H1 (cell line): Measurements from ENCODE around the gene LYSET. TPM values are rescaled to one million over a fixed set of nuclear protein-coding genes. Genes with fewer than 3 reads are reported as not detected.

ENCODE experiments used
- CTCF ChIA-PET: fragments of 300-600 bp; sonication (Branson Sonifier 250); formaldehyde crosslinking; loops from one replicate; lab custom pipeline; 2021; ENCODE audit not compliant: partially characterized antibody; lab: Charles Lee
- POLR2A ChIA-PET: fragments of 300-600 bp; sonication (Branson Sonifier 250); formaldehyde crosslinking; loops from one replicate; lab custom pipeline; 2021; ENCODE audit warnings: inconsistent platforms; ENCODE audit not compliant: partially characterized antibody; lab: Charles Lee
- DNase-seq, 2 experiments: peaks; one replicate each; pipeline versions ENCODE4 v3.0.0 to v3.0.0-alpha.2; 2010 to 2022; ENCODE audit warnings: low spot score in 2 of 2, low read depth in 1 of 2, mixed read lengths in 1 of 2
- FAIRE-seq: peaks from 2 replicates; lab custom pipeline; 2011; peaks lifted over from hg19 to GRCh38; lab: Jason Lieb, UNC
- H2AFZ ChIP-seq: 2 replicates; pipeline ENCODE4 v1.8.1; 2012; ENCODE audit warnings: low read length, inconsistent platforms
- H2AK5ac ChIP-seq: 2 replicates; pipeline ENCODE4 v1.6.1; 2013; ENCODE audit warnings: low read depth, low read length
- H2BK120ac ChIP-seq: replicated peaks from 2 replicates; pipeline ENCODE3; 2013; ENCODE audit warnings: low read depth, low read length, inconsistent platforms
- H2BK12ac ChIP-seq: 2 replicates; pipeline ENCODE4 v1.6.1; 2013; ENCODE audit warnings: low read depth, low read length
- H2BK15ac ChIP-seq: 2 replicates; pipeline ENCODE4 v1.6.1; 2013; ENCODE audit warnings: low read length
- H2BK20ac ChIP-seq: 2 replicates; pipeline ENCODE4 v1.6.1; 2013; ENCODE audit warnings: low read length
- H2BK5ac ChIP-seq: 2 replicates; pipeline ENCODE4 v1.6.1; 2013; ENCODE audit warnings: low read depth, low read length
- H3K14ac ChIP-seq: 2 replicates; pipeline ENCODE4 v1.6.1; 2013; ENCODE audit warnings: inconsistent platforms; ENCODE audit not compliant: insufficient read length
- H3K18ac ChIP-seq: 2 replicates; pipeline ENCODE4 v1.6.1; 2013; ENCODE audit warnings: low read length; ENCODE audit errors: extremely low read depth
- H3K23ac ChIP-seq: 2 replicates; pipeline ENCODE4 v1.6.1; 2013; ENCODE audit warnings: inconsistent platforms; ENCODE audit not compliant: insufficient read length
- H3K23me2 ChIP-seq: 2 replicates; pipeline ENCODE4 v1.6.1; 2013; ENCODE audit warnings: low read depth, low read length
- H3K27ac ChIP-seq: 2 replicates; pipeline ENCODE4 v1.6.1; 2011; ENCODE audit warnings: low read depth, low read length, inconsistent platforms
- H3K27me3 ChIP-seq, 4 experiments: replicated peaks in 1 of 4; 1 replicate in 1 of 4; 2 replicates in 3 of 4; pipeline versions ENCODE4 v1.6.1 to v1.8.1; 2011 to 2013; ENCODE audit warnings: low read length in 3 of 4, mild to moderate bottlenecking in 3 of 4, inconsistent platforms in 2 of 4, mixed read lengths in 2 of 4, moderate library complexity in 1 of 4; ENCODE audit not compliant: control insufficient read depth in 3 of 4, insufficient read depth in 3 of 4; ENCODE audit errors: extremely low read depth in 1 of 4
- H3K36me3 ChIP-seq, 4 experiments: 2 replicates each; pipeline versions ENCODE4 v1.6.1 to v1.8.1; 2011 to 2013; ENCODE audit warnings: mild to moderate bottlenecking in 4 of 4, low read length in 3 of 4, moderate library complexity in 2 of 4, control low read depth in 1 of 4, inconsistent platforms in 1 of 4; ENCODE audit not compliant: insufficient read depth in 4 of 4, control insufficient read depth in 2 of 4
- H3K4ac ChIP-seq: replicated peaks from 2 replicates; pipeline ENCODE3; 2013; ENCODE audit warnings: low read length, low read depth, mixed read lengths, inconsistent platforms; ENCODE audit not compliant: insufficient read length
- H3K4me1 ChIP-seq, 4 experiments: replicated peaks in 1 of 4; 1 replicate in 1 of 4; 2 replicates in 3 of 4; pipeline versions ENCODE4 v1.6.1 to v1.8.1; 2011 to 2013; ENCODE audit warnings: low read length in 3 of 4, inconsistent platforms in 2 of 4, mixed read lengths in 1 of 4; ENCODE audit not compliant: insufficient read depth in 4 of 4, control insufficient read depth in 3 of 4
- H3K4me2 ChIP-seq, 2 experiments: 2 replicates each; pipeline versions ENCODE4 v1.6.1 to v1.8.1; 2011 to 2013; ENCODE audit warnings: low read depth in 2 of 2, low read length in 2 of 2, control low read depth in 1 of 2, inconsistent platforms in 1 of 2, mild to moderate bottlenecking in 1 of 2; ENCODE audit not compliant: insufficient read depth in 1 of 2
- H3K4me3 ChIP-seq, 4 experiments: fragments of 200-600, 300-600 bp in 1 of 4; sonication (generic), shearing (Covaris generic), sonication (Bioruptor Twin) in 1 of 4; 2 replicates each; pipeline versions ENCODE4 v1.5.1 to v1.8.1; 2011 to 2016; ENCODE audit warnings: low read length in 4 of 4, low read depth in 3 of 4, control low read depth in 2 of 4, inconsistent platforms in 2 of 4, mild to moderate bottlenecking in 2 of 4, mixed read lengths in 1 of 4, moderate library complexity in 1 of 4; ENCODE audit not compliant: insufficient read depth in 2 of 4; ENCODE audit errors: extremely low read depth in 1 of 4
- H3K56ac ChIP-seq: replicated peaks from 2 replicates; pipeline ENCODE3; 2013; ENCODE audit warnings: low read depth, mild to moderate bottlenecking, mixed read lengths, low read length, inconsistent platforms; ENCODE audit not compliant: insufficient read length
- H3K79me1 ChIP-seq: 2 replicates; pipeline ENCODE4 v1.6.1; 2013; ENCODE audit warnings: low read depth, low read length, control low read depth
- H3K79me2 ChIP-seq, 2 experiments: 2 replicates each; pipeline versions ENCODE4 v1.6.1 to v1.8.1; 2012 to 2013; ENCODE audit warnings: low read length in 2 of 2, mild to moderate bottlenecking in 2 of 2, inconsistent platforms in 1 of 2; ENCODE audit not compliant: insufficient read depth in 2 of 2, control insufficient read depth in 1 of 2
- H3K9ac ChIP-seq, 4 experiments: replicated peaks in 1 of 4; 1 replicate in 1 of 4; 2 replicates in 3 of 4; pipeline versions ENCODE4 v1.6.1 to v1.8.1; 2011 to 2013; ENCODE audit warnings: low read depth in 3 of 4, low read length in 3 of 4, control low read depth in 2 of 4, mild to moderate bottlenecking in 2 of 4, moderate library complexity in 2 of 4, inconsistent platforms in 1 of 4; ENCODE audit errors: extremely low read depth in 1 of 4
- H3K9me3 ChIP-seq, 2 experiments: 2 replicates each; pipeline versions ENCODE4 v1.6.1 to v1.8.1; 2012 to 2013; ENCODE audit warnings: mild to moderate bottlenecking in 2 of 2, moderate library complexity in 2 of 2, control low read depth in 1 of 2, inconsistent platforms in 1 of 2, low read depth in 1 of 2, low read length in 1 of 2, mixed read lengths in 1 of 2; ENCODE audit not compliant: insufficient read depth in 2 of 2
- H4K20me1 ChIP-seq, 2 experiments: replicated peaks in 1 of 2; 2 replicates each; pipeline versions ENCODE3 to v1.8.1; 2011 to 2013; ENCODE audit warnings: inconsistent platforms in 2 of 2, low read length in 2 of 2, mild to moderate bottlenecking in 1 of 2; ENCODE audit not compliant: insufficient read depth in 2 of 2, control insufficient read depth in 1 of 2
- H4K5ac ChIP-seq: 2 replicates; pipeline ENCODE4 v1.6.1; 2013; ENCODE audit warnings: low read length, low read depth, mixed read lengths, inconsistent platforms; ENCODE audit not compliant: insufficient read length
- H4K8ac ChIP-seq: 2 replicates; pipeline ENCODE4 v1.8.0; 2013; ENCODE audit warnings: mild to moderate bottlenecking, moderate library complexity, low read length, inconsistent platforms; ENCODE audit not compliant: insufficient read depth; ENCODE audit errors: extremely low read depth
- H4K91ac ChIP-seq: replicated peaks from 2 replicates; pipeline ENCODE3; 2013; ENCODE audit warnings: low read length, mixed read lengths, inconsistent platforms; ENCODE audit not compliant: insufficient read length
- CTBP2 ChIP-seq: IDR thresholded peaks from 2 replicates; pipeline ENCODE4 v1.7.0; 2011; ENCODE audit warnings: borderline replicate concordance, mild to moderate bottlenecking, moderate library complexity, mixed read lengths, low read length; ENCODE audit not compliant: insufficient read depth, insufficient read length
- EGR1 ChIP-seq: IDR thresholded peaks from 2 replicates; pipeline ENCODE4 v1.6.1; 2011; ENCODE audit warnings: low read depth, low read length, borderline replicate concordance
- EZH2 ChIP-seq: fragments of 200-600 bp; sonication (generic); IDR thresholded peaks from 2 replicates; pipeline ENCODE4 v1.7.1; 2012; ENCODE audit warnings: low read depth, mild to moderate bottlenecking, moderate library complexity, low read length, inconsistent platforms; ENCODE audit not compliant: severe bottlenecking
- FOSL1 ChIP-seq: IDR thresholded peaks from 2 replicates; pipeline ENCODE4 v1.6.1; 2011; ENCODE audit warnings: mild to moderate bottlenecking, low read depth, low read length, moderate library complexity; ENCODE audit not compliant: insufficient read depth
- HDAC6 ChIP-seq: IDR thresholded peaks from one replicate; pipeline ENCODE4 v1.7.1; 2012; ENCODE audit warnings: low read depth, mild to moderate bottlenecking, inconsistent platforms, low read length, moderate library complexity
- JUN ChIP-seq: IDR thresholded peaks from 2 replicates; pipeline ENCODE4 v1.6.1; 2011; ENCODE audit warnings: low read depth, mild to moderate bottlenecking, improper control_type of control experiment, low read length
- PHF8 ChIP-seq: fragments of 200-600 bp; sonication (generic); conservative IDR thresholded peaks from 2 replicates; pipeline ENCODE4 v1.7.1; 2012; ENCODE audit warnings: low read depth, mild to moderate bottlenecking, inconsistent platforms, low read length, moderate library complexity
- POLR2AphosphoS5 ChIP-seq: IDR thresholded peaks from 2 replicates; pipeline ENCODE4 v1.6.1; 2011; ENCODE audit warnings: low read depth, low read length
- TAF1 ChIP-seq: IDR thresholded peaks from 2 replicates; pipeline ENCODE4 v1.6.1; 2011; ENCODE audit warnings: mild to moderate bottlenecking, low read depth, low read length
- YY1 ChIP-seq: IDR thresholded peaks from 2 replicates; pipeline ENCODE4 v1.6.1; 2011; ENCODE audit warnings: low read depth, mild to moderate bottlenecking, low read length
- ZNF274 ChIP-seq: IDR thresholded peaks from 2 replicates; pipeline ENCODE4 v1.7.0; 2012; ENCODE audit warnings: low read length, borderline replicate concordance; ENCODE audit errors: extremely low read depth
- WGBS, 2 experiments: shearing (Covaris generic) in 1 of 2; methylation state at CpG; one replicate each; pipeline versions ENCODE4 v1.1.6 to v1.1.7; 2013 to 2015; ENCODE audit warnings: low lambda C conversion rate in 2 of 2, mixed read lengths in 2 of 2, inconsistent platforms in 1 of 2, low coverage in 1 of 2, missing lambda C conversion rate in 1 of 2; ENCODE audit not compliant: insufficient replicate concordance in 2 of 2, insufficient coverage in 1 of 2, insufficient read length in 1 of 2; ENCODE audit errors: extremely low coverage in 1 of 2, missing lambda C conversion rate in 1 of 2; 5-methylcytosine and 5-hydroxymethylcytosine counted together
- polyA plus RNA-seq, 7 experiments: library from polyadenylated mRNA; depleted of rRNA in 3 of 7; stranded (reverse) in 5 of 7; unstranded in 2 of 7; fragments of >200 nt in 5 of 7; fragments of 200-250 nt in 2 of 7; gene quantifications; 1 replicate in 5 of 7; 2 replicates in 1 of 7; 4 replicates in 1 of 7; pipeline versions ENCODE4 v1.2.1 to v1.2.3, GENCODE V29; 2011 to 2013; ENCODE audit warnings: missing spikeins in 2 of 7, mixed read lengths in 2 of 7
- total RNA-seq: library from RNA; stranded (reverse); fragmentation: NEBNext Ultra II Directional; extraction: Animal tissue kit (Norgen Biotek cat#: 25700); gene quantifications from 2 replicates; pipeline ENCODE4 v1.2.1, GENCODE V29; 2021
- TF ChIP-seq, protein P1 (sequence below): IDR thresholded peaks from 2 replicates; pipeline ENCODE4 v1.6.1; 2011; ENCODE audit warnings: low read length, improper control_type of control experiment
- TF ChIP-seq, protein P2 (sequence below): IDR thresholded peaks from 2 replicates; pipeline ENCODE4 v1.6.1; 2012; ENCODE audit warnings: inconsistent platforms

Gene LYSET
- total and polyA plus RNA-seq, 2 of the 8 experiments (the other 6 are each of a cell fraction or from before 2014, with no cell fraction given): 26.2 to 26.9 TPM

GRCh38 chr14:93212432-93212831, 27.3 kb downstream of the LYSET start:
- no peak for FAIRE-seq
- Histone ChIP-seq H4K20me1 (no peaks in the 10 kb centered on the region), H3K4me1 (peaks cover 0 to 6% (median 3%) of the 10 kb centered on the region in 4 experiments; a peak in 3 of 7 replicates), H2BK15ac (no peak overlapping the region), H3K79me2 (peaks cover 0 to 10% of the 10 kb centered on the region in 2 experiments; a peak in 1 of 4 replicates), H2BK12ac (no peak overlapping the region), H2AFZ (no peak overlapping the region), H3K14ac (no peak overlapping the region), H3K23ac (no peak overlapping the region), H2AK5ac (no peak overlapping the region), H3K79me1 (no peaks in the 10 kb centered on the region), H3K9ac (no peak overlapping the region), H3K18ac (no peak overlapping the region), H3K27me3 (no peaks in the 10 kb centered on the region), H3K9me3 (no peaks in the 10 kb centered on the region), H4K91ac (no peak overlapping the region), H3K4me2 (no peak overlapping the region), H3K56ac (no peak overlapping the region), H2BK5ac (no peak overlapping the region), H2BK20ac (no peak overlapping the region), H3K23me2 (peaks cover 5% of the 10 kb centered on the region), H3K36me3 (peaks cover 4 to 25% (median 10%) of the 10 kb centered on the region in 4 experiments; a peak in 7 of 8 replicates), H3K27ac (no peak overlapping the region), H2BK120ac (no peak overlapping the region), H3K4me3 (no peak overlapping the region), H4K8ac (no peak overlapping the region), H3K4ac (no peak overlapping the region), H4K5ac (no peak overlapping the region)
- CTCF ChIA-PET: interaction anchor here (0.7 kb wide), 1 partner anchor 60 kb away, joined by 3 read pairs; no protein-coding TSS in a partner anchor
- POLR2A ChIA-PET: no interaction called here
- WGBS, 2 experiments: 80% methylated on average over 3 of the region's 3 CpGs; no CpG with 5 or more reads in 1 of the 2 experiments
- DNase-seq: no peak
- TF ChIP-seq POLR2AphosphoS5 (no peak), EZH2 (no peak), CTBP2 (no peak), EGR1 (no peak), ZNF274 (no peak), YY1 (no peak), FOSL1 (no peak), PHF8 (no peak), TAF1 (no peak), HDAC6 (no peak), JUN (no peak)
- TF ChIP-seq, protein P1, sequence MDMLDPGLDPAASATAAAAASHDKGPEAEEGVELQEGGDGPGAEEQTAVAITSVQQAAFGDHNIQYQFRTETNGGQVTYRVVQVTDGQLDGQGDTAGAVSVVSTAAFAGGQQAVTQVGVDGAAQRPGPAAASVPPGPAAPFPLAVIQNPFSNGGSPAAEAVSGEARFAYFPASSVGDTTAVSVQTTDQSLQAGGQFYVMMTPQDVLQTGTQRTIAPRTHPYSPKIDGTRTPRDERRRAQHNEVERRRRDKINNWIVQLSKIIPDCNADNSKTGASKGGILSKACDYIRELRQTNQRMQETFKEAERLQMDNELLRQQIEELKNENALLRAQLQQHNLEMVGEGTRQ: no peak
- TF ChIP-seq, protein P2, sequence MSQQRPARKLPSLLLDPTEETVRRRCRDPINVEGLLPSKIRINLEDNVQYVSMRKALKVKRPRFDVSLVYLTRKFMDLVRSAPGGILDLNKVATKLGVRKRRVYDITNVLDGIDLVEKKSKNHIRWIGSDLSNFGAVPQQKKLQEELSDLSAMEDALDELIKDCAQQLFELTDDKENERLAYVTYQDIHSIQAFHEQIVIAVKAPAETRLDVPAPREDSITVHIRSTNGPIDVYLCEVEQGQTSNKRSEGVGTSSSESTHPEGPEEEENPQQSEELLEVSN: no peak
